ENCODE results near the gene LRRC61. TPM values are rescaled to one million over a fixed set of nuclear protein-coding genes. Genes with fewer than 3 reads are reported as not detected.
A peak's percentile ranks its signal among the peaks of the same experiment; 100 is the strongest.

The LRRC61 gene
- total RNA-seq, 1 donor from 2014 or later, result 28.3 TPM

- peaks cover 10% of the 10 kb centered on the region for H3K4me1 Mint-ChIP-seq (ENCODE audit: low read depth)
These were observed 10.5 kb downstream of the LRRC61 start for GRCh38 chr7:150333659-150334058.

GRCh38 chr7:150334108-150334507 is 11.0 kb downstream of the LRRC61 start:
- Mint-ChIP-seq H3K27ac (no peak overlapping the region), H3K4me3 (ENCODE audit: low read depth) (no peak overlapping the region), H3K36me3 (ENCODE audit: insufficient read depth) (no peaks in the 10 kb centered on the region), H3K9me3 (ENCODE audit: low read depth) (no peaks in the 10 kb centered on the region), H3K4me1 (ENCODE audit: low read depth) (peaks cover 10% of the 10 kb centered on the region), H3K27me3 (peaks cover 3% of the 10 kb centered on the region)
- TF ChIP-seq CTCF (IDR thresholded peaks at IDR 0.05; ENCODE audit: unreplicated experiment), result no peak
- DNase-seq (ENCODE audit: low spot score, unreplicated experiment), result no peak

More at GRCh38 chr7:150333659-150334058, 10.5 kb downstream of the LRRC61 start:
- Mint-ChIP-seq H3K36me3 (ENCODE audit: insufficient read depth) (no peaks in the 10 kb centered on the region), H3K4me3 (ENCODE audit: low read depth) (no peak overlapping the region), H3K9me3 (ENCODE audit: low read depth) (no peaks in the 10 kb centered on the region), H3K27ac (peak overlapping the region; percentile 69), H3K27me3 (peaks cover 2% of the 10 kb centered on the region)
- no peak for TF ChIP-seq CTCF (IDR thresholded peaks at IDR 0.05; ENCODE audit: unreplicated experiment)
- DNase-seq (ENCODE audit: low spot score, unreplicated experiment), result no peak

- Mint-ChIP-seq H3K27ac (no peak overlapping the region), H3K36me3 (ENCODE audit: insufficient read depth) (no peaks in the 10 kb centered on the region), H3K27me3 (peaks cover 13% of the 10 kb centered on the region), H3K4me1 (ENCODE audit: low read depth) (peaks cover 14% of the 10 kb centered on the region), H3K9me3 (ENCODE audit: low read depth) (no peaks in the 10 kb centered on the region), H3K4me3 (ENCODE audit: low read depth) (no peak overlapping the region)
- DNase-seq (ENCODE audit: low spot score, unreplicated experiment), result no peak
- no peak for TF ChIP-seq CTCF (IDR thresholded peaks at IDR 0.05; ENCODE audit: unreplicated experiment)
These were observed 12.1 kb downstream of the LRRC61 start for GRCh38 chr7:150335108-150335773.

GRCh38 chr7:150335774-150336112 is 12.6 kb downstream of the LRRC61 start:
- Mint-ChIP-seq H3K4me1 (ENCODE audit: low read depth) (peaks cover 15% of the 10 kb centered on the region), H3K27me3 (peaks cover 15% of the 10 kb centered on the region), H3K36me3 (ENCODE audit: insufficient read depth) (no peaks in the 10 kb centered on the region), H3K9me3 (ENCODE audit: low read depth) (no peaks in the 10 kb centered on the region), H3K4me3 (ENCODE audit: low read depth) (no peak overlapping the region), H3K27ac (peak overlapping the region; percentile 51)
- no peak for DNase-seq (ENCODE audit: low spot score, unreplicated experiment)
- TF ChIP-seq CTCF (IDR thresholded peaks at IDR 0.05; ENCODE audit: unreplicated experiment), result no peak

GRCh38 chr7:150336746-150337145 is 13.6 kb downstream of the LRRC61 start:
- no peaks in the 10 kb centered on the region for H3K36me3 Mint-ChIP-seq (ENCODE audit: insufficient read depth)
- peaks cover 18% of the 10 kb centered on the region for H3K27me3 Mint-ChIP-seq
- H3K4me3 Mint-ChIP-seq (ENCODE audit: low read depth), result no peak overlapping the region
- TF ChIP-seq CTCF (IDR thresholded peaks at IDR 0.05; ENCODE audit: unreplicated experiment), result no peak
- no peak for DNase-seq (ENCODE audit: low spot score, unreplicated experiment)
- H3K4me1 Mint-ChIP-seq (ENCODE audit: low read depth), result peaks cover 17% of the 10 kb centered on the region
- no peaks in the 10 kb centered on the region for H3K9me3 Mint-ChIP-seq (ENCODE audit: low read depth)
- H3K27ac Mint-ChIP-seq, result no peak overlapping the region
